Calu3 (cell line): ENCODE data around the gene SHANK2. TPM values are rescaled to one million over a fixed set of nuclear protein-coding genes. Genes with fewer than 3 reads are reported as not detected.
A peak's percentile ranks its signal among the peaks of the same experiment; 100 is the strongest.

Experiments
- BruUV-seq: library from RNA; stranded (reverse); fragments of 400-500 nt; replicated peaks from 2 replicates; lab custom pipeline; 2021; lab: Mats Ljungman, UMichigan
- CTCF ChIA-PET: fragments of 300-600 bp; sonication (Branson Sonifier 250); formaldehyde crosslinking; loops from one replicate; lab custom pipeline; 2022; ENCODE audit warnings: antibody characterized with exemption; lab: Charles Lee
- DNase-seq: peaks from one replicate; pipeline ENCODE4 v3.0.0; 2022
- H3K27ac Mint-ChIP-seq: one replicate; pipeline ENCODE4 v1.8.0; 2022; ENCODE audit warnings: mixed read lengths; ENCODE audit not compliant: unreplicated experiment
- H3K27me3 Mint-ChIP-seq: one replicate; pipeline ENCODE4 v1.8.0; 2022; ENCODE audit warnings: mixed read lengths; ENCODE audit not compliant: unreplicated experiment
- H3K36me3 Mint-ChIP-seq: one replicate; pipeline ENCODE4 v1.8.0; 2022; ENCODE audit warnings: mild to moderate bottlenecking, moderate library complexity, mixed read lengths; ENCODE audit not compliant: insufficient read depth, unreplicated experiment
- H3K4me1 Mint-ChIP-seq: one replicate; pipeline ENCODE4 v1.8.0; 2022; ENCODE audit warnings: mild to moderate bottlenecking, low read depth, mixed read lengths; ENCODE audit not compliant: unreplicated experiment
- H3K4me3 Mint-ChIP-seq: one replicate; pipeline ENCODE4 v1.8.0; 2022; ENCODE audit warnings: mild to moderate bottlenecking, low read depth, moderate library complexity, mixed read lengths; ENCODE audit not compliant: unreplicated experiment
- H3K9me3 Mint-ChIP-seq: one replicate; pipeline ENCODE4 v1.8.0; 2022; ENCODE audit warnings: low read depth, mixed read lengths; ENCODE audit not compliant: unreplicated experiment
- CTCF ChIP-seq: fragments of 200-600 bp; IDR thresholded peaks from one replicate; pipeline ENCODE4 v1.8.0; 2022; ENCODE audit warnings: antibody characterized with exemption; ENCODE audit not compliant: unreplicated experiment
- intact Hi-C: fragments of 100-400 bp; cut with micrococcal nuclease; formaldehyde crosslinking; loops from one replicate; pipeline ENCODE4 v1.10.0; 2022; ENCODE audit not compliant: unreplicated experiment
- total RNA-seq: library from RNA; stranded (reverse); gene quantifications from 2 replicates; pipeline ENCODE4 v1.2.3, GENCODE V29; 2022

The SHANK2 gene
- total RNA-seq, 1 experiment from 2014 or later, result 118 TPM

- Mint-ChIP-seq H3K4me3 (peak overlapping the region; percentile 87), H3K27me3 (no peaks in the 10 kb centered on the region), H3K27ac (peak overlapping the region; percentile 2), H3K4me1 (peaks cover 46% of the 10 kb centered on the region), H3K9me3 (no peaks in the 10 kb centered on the region), H3K36me3 (peaks cover 45% of the 10 kb centered on the region)
- TF ChIP-seq CTCF, result no peak
- CTCF ChIA-PET, result interaction anchor here (0.8 to 3.0 kb wide), 5 partner anchors 11 to 131 kb away, joined by 3 to 24 read pairs (median 5); no protein-coding TSS in a partner anchor
- intact Hi-C loops, result loop anchor here (5.0 kb wide), 1 partner anchor 91 kb away; no protein-coding TSS in a partner anchor
- no TSS peak for BruUV-seq
- DNase-seq, result peak; percentile 29
Observed at GRCh38 chr11:71251151-71251721, 1.1 kb downstream of the SHANK2 start.

GRCh38 chr11:71250523-71251150, 1.7 kb downstream of the SHANK2 start:
- Mint-ChIP-seq H3K9me3 (no peaks in the 10 kb centered on the region), H3K36me3 (peaks cover 45% of the 10 kb centered on the region), H3K27ac (peak overlapping the region; percentile 2), H3K27me3 (no peaks in the 10 kb centered on the region), H3K4me1 (peaks cover 42% of the 10 kb centered on the region), H3K4me3 (peak overlapping the region; percentile 87)
- DNase-seq, result no peak
- intact Hi-C loops, result loop anchor here (5.0 kb wide), 1 partner anchor 92 kb away; no protein-coding TSS in a partner anchor
- CTCF ChIA-PET, result interaction anchor here (0.8 kb wide), 1 partner anchor 10 kb away, joined by 3 read pairs; no protein-coding TSS in a partner anchor
- TF ChIP-seq CTCF, result no peak
- BruUV-seq, result no TSS peak

- peaks cover 31% of the 10 kb centered on the region for H3K4me1 Mint-ChIP-seq
- H3K36me3 Mint-ChIP-seq, result peaks cover 45% of the 10 kb centered on the region
- TSS peak; percentile 38 for BruUV-seq
- no peak for TF ChIP-seq CTCF
- intact Hi-C loops, result loop anchor here (10.0 kb wide), 1 partner anchor 114 kb away; no protein-coding TSS in a partner anchor
- no peak for DNase-seq
- no peaks in the 10 kb centered on the region for H3K27me3 Mint-ChIP-seq
- CTCF ChIA-PET, result no interaction called here
- H3K27ac Mint-ChIP-seq, result no peak overlapping the region
- no peaks in the 10 kb centered on the region for H3K9me3 Mint-ChIP-seq
- peak overlapping the region; percentile 87 for H3K4me3 Mint-ChIP-seq
Observed at GRCh38 chr11:71249301-71249700, 3.1 kb downstream of the SHANK2 start.

- CTCF ChIA-PET, result no interaction called here
- intact Hi-C loops, result loop anchor here (10.0 kb wide), 1 partner anchor 114 kb away; no protein-coding TSS in a partner anchor
- TF ChIP-seq CTCF, result no peak
- H3K27me3 Mint-ChIP-seq, result no peaks in the 10 kb centered on the region
- H3K4me3 Mint-ChIP-seq, result no peak overlapping the region
- H3K4me1 Mint-ChIP-seq, result peaks cover 29% of the 10 kb centered on the region
- H3K9me3 Mint-ChIP-seq, result no peaks in the 10 kb centered on the region
- no peak overlapping the region for H3K27ac Mint-ChIP-seq
- DNase-seq, result no peak
- BruUV-seq, result no TSS peak
- H3K36me3 Mint-ChIP-seq, result peaks cover 39% of the 10 kb centered on the region
Observed at GRCh38 chr11:71248656-71249055, 3.7 kb downstream of the SHANK2 start.
